ENCODE results near the gene TBX20. TPM values are rescaled to one million over a fixed set of nuclear protein-coding genes. Genes with fewer than 3 reads are reported as not detected.

The TBX20 gene
- total RNA-seq, 4 donors from 2014 or later, result not detected

DNA sequence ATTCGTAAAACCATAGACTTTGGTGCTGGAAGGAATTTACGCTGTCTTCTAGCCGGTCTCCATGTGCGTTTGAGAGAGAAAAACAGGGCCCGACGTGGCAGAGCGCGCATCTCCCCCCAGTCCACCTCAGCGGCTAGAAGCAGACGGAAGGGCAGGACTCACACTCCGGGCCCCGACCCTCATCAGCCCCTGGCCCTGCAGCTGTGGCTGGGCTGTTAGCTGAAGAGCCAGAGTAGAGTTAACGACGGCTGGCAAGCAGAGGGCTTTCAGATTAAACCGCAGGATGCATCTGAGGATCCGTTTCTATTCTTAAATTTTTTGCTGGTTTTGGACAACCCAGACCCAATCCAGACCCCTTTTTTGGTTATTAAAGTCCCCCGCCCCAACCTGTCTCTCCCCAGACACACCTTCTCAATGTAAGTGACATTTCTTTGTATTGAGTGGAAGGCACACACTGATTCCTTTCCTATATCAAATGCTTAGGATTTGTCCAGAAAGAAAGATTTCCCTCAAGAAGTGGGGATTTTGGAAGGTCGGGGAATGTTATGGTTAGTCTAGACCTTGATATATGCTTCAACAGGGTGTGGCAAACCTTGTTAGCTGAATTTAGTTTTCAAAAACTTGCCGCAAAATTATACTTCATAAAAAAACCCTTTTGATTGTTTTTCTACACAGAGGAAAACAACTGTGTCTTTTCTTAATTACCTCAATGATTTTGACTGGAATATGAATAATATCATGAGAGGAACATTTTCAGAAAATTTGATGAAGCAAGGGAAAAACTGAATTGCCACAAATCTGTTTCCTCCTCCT lies 1.7 kb upstream of the TBX20 start:
- no peak for ATAC-seq (ENCODE audit: low FRiP score)
- DNase-seq (ENCODE audit: low spot score), result no peak
- no peak for TF ChIP-seq CTCF (IDR thresholded peaks at IDR 0.05)

DNA sequence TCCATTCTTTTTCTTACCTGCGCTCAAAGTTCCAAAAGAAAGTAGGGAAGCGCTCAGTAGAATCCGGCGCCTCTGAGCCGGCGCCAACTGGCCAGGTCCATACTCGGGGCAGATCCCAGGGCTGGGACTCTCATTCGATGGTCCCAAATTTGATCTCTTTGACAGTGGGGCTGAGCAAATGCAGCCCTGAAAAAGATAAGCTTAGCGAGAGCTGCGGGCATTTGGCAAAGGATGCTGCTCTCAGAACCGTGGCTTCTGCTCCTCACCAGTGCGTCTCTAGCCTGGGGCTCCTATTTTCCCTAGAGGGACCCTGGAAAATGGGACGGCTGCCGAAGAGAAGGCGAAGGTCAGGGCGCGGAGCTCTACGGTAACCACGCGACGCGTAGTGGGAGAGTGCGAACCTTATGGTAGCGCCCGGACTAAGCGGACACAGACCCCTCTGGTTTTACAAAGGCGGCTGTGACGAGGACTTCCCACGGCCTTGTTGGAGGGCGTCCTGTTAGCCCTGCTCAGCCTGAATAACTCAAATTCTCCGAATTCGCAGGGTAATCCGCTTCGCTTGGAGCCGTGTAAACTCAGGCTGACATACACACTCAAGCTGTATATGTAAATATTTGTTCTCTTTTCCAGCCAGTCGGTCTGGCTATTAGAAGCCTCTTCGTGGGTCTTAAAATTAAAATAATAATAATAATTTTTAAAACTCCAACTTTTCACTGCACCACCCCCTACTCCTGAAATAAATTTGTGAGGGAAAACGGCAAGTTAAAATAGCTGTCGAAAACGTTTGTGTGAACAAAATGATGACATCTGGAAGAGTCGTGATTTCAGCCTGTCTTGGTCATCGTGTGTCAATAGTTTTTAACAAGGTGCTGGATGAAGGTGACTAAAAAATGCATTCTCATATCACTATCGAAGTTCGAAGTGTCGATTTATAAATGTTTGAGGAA lies 869 bp upstream of the TBX20 start:
- ATAC-seq (ENCODE audit: low FRiP score), result no peak
- no peak for DNase-seq (ENCODE audit: low spot score)
- TF ChIP-seq CTCF (IDR thresholded peaks at IDR 0.05), result no peak

GRCh38 chr7:35253460-35253709 lies 515 bp downstream of the TBX20 start:
- DNase-seq (ENCODE audit: low spot score), result no peak
- no peak for ATAC-seq (ENCODE audit: low FRiP score)
- no peak for TF ChIP-seq CTCF (IDR thresholded peaks at IDR 0.05)

GRCh38 chr7:35252612-35253459 lies 1.1 kb downstream of the TBX20 start:
- no peak for TF ChIP-seq CTCF (IDR thresholded peaks at IDR 0.05)
- ATAC-seq (ENCODE audit: low FRiP score) (no peak), DNase-seq (ENCODE audit: low spot score) (no peak)

GRCh38 chr7:35251606-35252310 lies 2.1 kb downstream of the TBX20 start:
- no peak for ATAC-seq (ENCODE audit: low FRiP score)
- TF ChIP-seq CTCF (IDR thresholded peaks at IDR 0.05), result no peak
- no peak for DNase-seq (ENCODE audit: low spot score)

- DNase-seq (ENCODE audit: low spot score) (no peak), ATAC-seq (ENCODE audit: low FRiP score) (no peak)
- TF ChIP-seq CTCF (IDR thresholded peaks at IDR 0.05), result no peak
Measured at GRCh38 chr7:35250941-35251340, 3.0 kb downstream of the TBX20 start.

Data from omental fat pad (tissue), 4 donors.